HepG2 (cell line): ENCODE results near the gene BRAT1. TPM values are rescaled to one million over a fixed set of nuclear protein-coding genes. Genes with fewer than 3 reads are reported as not detected.

ENCODE experiments used
- CENPX ChIP-seq: sonication (generic); formaldehyde crosslinking; IDR thresholded peaks from 2 replicates; pipeline ENCODE4 v1.9.0; 2021; ENCODE audit warnings: mild to moderate bottlenecking, missing genetic modification reagents, moderate library complexity
- E2F5 ChIP-seq: sonication (generic); formaldehyde crosslinking; conservative IDR thresholded peaks from 2 replicates; pipeline ENCODE4 v1.4.0; 2020; ENCODE audit warnings: missing genetic modification reagents
- GATAD2A ChIP-seq: IDR thresholded peaks from 2 replicates; pipeline ENCODE4 v1.6.1; 2016
- HDAC2 ChIP-seq: sonication (generic); formaldehyde crosslinking; IDR thresholded peaks from 2 replicates; pipeline ENCODE4 v1.4.0; 2020; ENCODE audit warnings: missing genetic modification reagents
- HNF1A ChIP-seq, 2 experiments: sonication (generic) in 1 of 2; formaldehyde crosslinking in 1 of 2; IDR thresholded peaks; 2 replicates each; pipeline versions ENCODE4 v1.4.0 to v1.6.1; 2016 to 2020; ENCODE audit warnings: borderline replicate concordance in 1 of 2, low read depth in 1 of 2, mild to moderate bottlenecking in 1 of 2, missing genetic modification reagents in 1 of 2
- HNRNPL ChIP-seq: fragments of 200-400 bp; formaldehyde crosslinking; IDR thresholded peaks from 2 replicates; pipeline ENCODE4 v1.6.1; 2017; ENCODE audit warnings: mild to moderate bottlenecking, low read depth, low read length
- MXI1 ChIP-seq: IDR thresholded peaks from 3 replicates; pipeline ENCODE4 v1.6.1; 2012; ENCODE audit warnings: low read depth, low read length, inconsistent platforms, borderline replicate concordance
- NCOA5 ChIP-seq: sonication (generic); formaldehyde crosslinking; IDR thresholded peaks from 2 replicates; pipeline ENCODE4 v1.4.0; 2020; ENCODE audit warnings: missing genetic modification reagents
- POLR2AphosphoS2 ChIP-seq: IDR thresholded peaks from 2 replicates; pipeline ENCODE4 v1.6.1; 2011; ENCODE audit warnings: low read depth, low read length, improper control_type of control experiment
- RARA ChIP-seq: IDR thresholded peaks from 2 replicates; pipeline ENCODE4 v1.6.1; 2016; ENCODE audit warnings: missing genetic modification reagents, missing compliant biosample characterization
- RERE ChIP-seq: IDR thresholded peaks from 2 replicates; pipeline ENCODE4 v1.6.1; 2016; ENCODE audit warnings: low read depth, missing genetic modification reagents, missing compliant biosample characterization
- ZFP62 ChIP-seq: sonication (generic); formaldehyde crosslinking; IDR thresholded peaks from 2 replicates; pipeline ENCODE4 v1.4.0; 2020; ENCODE audit warnings: missing genetic modification reagents
- ZNF512B ChIP-seq: sonication (generic); formaldehyde crosslinking; IDR thresholded peaks from 2 replicates; pipeline ENCODE4 v1.5.1; 2020; ENCODE audit warnings: missing genetic modification reagents, mild to moderate bottlenecking, borderline replicate concordance
- polyA plus RNA-seq, 8 experiments: library from polyadenylated mRNA; depleted of rRNA in 3 of 8; stranded (reverse) in 7 of 8; unstranded in 1 of 8; fragments of >200 nt; fragmentation: Illumina TruSeq in 4 of 8; extraction: Trizol in 4 of 8; gene quantifications; 2 replicates each; pipeline versions ENCODE4 v1.2.1 to v1.2.3, GENCODE V29; 2011 to 2016; ENCODE audit warnings: low read depth in 4 of 8, missing spikeins in 1 of 8, mixed read lengths in 1 of 8; ENCODE audit not compliant: insufficient read depth in 1 of 8
- total RNA-seq, 5 experiments: library from RNA; depleted of rRNA; stranded (reverse); fragments of >200 nt; fragmentation: Illumina TruSeq; extraction: Trizol; gene quantifications; 2 replicates each; pipeline ENCODE4 v1.2.3, GENCODE V29; 2016; ENCODE audit warnings: low read depth in 1 of 5

Gene BRAT1
- total and polyA plus RNA-seq, 2 of the 13 experiments (the other 11 are each of a cell fraction or from before 2014, with no cell fraction given), result 10.2 to 20.3 TPM

GRCh38 chr7:2523941-2524807 is 31.1 kb downstream of the BRAT1 start (continued):
- TF ChIP-seq RERE (CRISPR knock-in tag), result no peak
- peak; percentile 31; the same call in 1 of the 2 replicates for TF ChIP-seq GATAD2A (CRISPR knock-in tag)
- no peak for TF ChIP-seq MXI1
- peak; percentile 21; the same call in 1 of the 2 replicates for TF ChIP-seq RARA (CRISPR knock-in tag)
- no peak for TF ChIP-seq POLR2AphosphoS2
- no peak for TF ChIP-seq CENPX (CRISPR knock-in tag)
- no peak for TF ChIP-seq HNF1A (IDR thresholded peaks at IDR 0.05; ENCODE audit: low read depth)
- no peak for TF ChIP-seq HNF1A (CRISPR knock-in tag; IDR thresholded peaks at IDR 0.05; ENCODE audit: borderline replicate concordance)
- TF ChIP-seq ZFP62 (CRISPR knock-in tag), result no peak
- TF ChIP-seq NCOA5 (CRISPR knock-in tag), result no peak
- TF ChIP-seq HNRNPL, result peak; percentile 64
- TF ChIP-seq HDAC2 (CRISPR knock-in tag), result no peak
- TF ChIP-seq E2F5, result no peak
- no peak for TF ChIP-seq ZNF512B
